K562 (cell line): ENCODE results near the gene ERI2.

Experiments
- BHLHE40 ChIP-seq: IDR thresholded peaks from 2 replicates; pipeline ENCODE4 v1.6.1; 2011; ENCODE audit warnings: low read length, improper control_type of control experiment
- EZH2 ChIP-seq: IDR thresholded peaks from 2 replicates; pipeline ENCODE4 v1.6.1; 2012; ENCODE audit warnings: low read depth, mild to moderate bottlenecking, inconsistent platforms, low read length, borderline replicate concordance
- MED1 ChIP-seq: sonication (generic); formaldehyde crosslinking; IDR thresholded peaks from 2 replicates; pipeline ENCODE4 v1.8.1; 2023; ENCODE audit warnings: missing genetic modification reagents, borderline replicate concordance
- POLR2A ChIP-seq: fragments of 450-650 bp; conservative IDR thresholded peaks from 2 replicates; pipeline ENCODE4 v1.6.1; 2016
- RBM34 ChIP-seq: fragments of 200-400 bp; formaldehyde crosslinking; IDR thresholded peaks from 2 replicates; pipeline ENCODE4 v1.6.1; 2018; ENCODE audit warnings: low read length, borderline replicate concordance; ENCODE audit not compliant: insufficient read depth
- TBL1XR1 ChIP-seq, 2 experiments: IDR thresholded peaks; 2 replicates each; pipeline ENCODE4 v1.6.1; 2012; ENCODE audit warnings: improper control_type of control experiment in 2 of 2, low read length in 2 of 2, mild to moderate bottlenecking in 1 of 2
- THRB ChIP-seq: fragments of 450-650 bp; formaldehyde crosslinking; conservative IDR thresholded peaks from 2 replicates; pipeline ENCODE4 v1.4.0; 2022; ENCODE audit warnings: mild to moderate bottlenecking, missing genetic modification characterization
- ZNF134 ChIP-seq: fragments of 250-450 bp; sonication (Bioruptor Pico); conservative IDR thresholded peaks from 2 replicates; pipeline ENCODE4 v1.4.0; 2020
- ZNF639 ChIP-seq, 2 experiments: fragments of 200-800 bp in 1 of 2; sonication (Bioruptor generic) in 1 of 2; sonication (generic) in 1 of 2; formaldehyde crosslinking in 1 of 2; IDR thresholded peaks in 1 of 2; conservative IDR thresholded peaks in 1 of 2; 2 replicates each; pipeline versions ENCODE4 v1.5.0 to v1.6.1; 2016 to 2020; ENCODE audit warnings: missing compliant biosample characterization in 1 of 2, missing genetic modification characterization in 1 of 2, missing genetic modification reagents in 1 of 2
- TF ChIP-seq, protein P1 (sequence below), 3 experiments: IDR thresholded peaks in 2 of 3; conservative IDR thresholded peaks in 1 of 3; 2 replicates each; pipeline ENCODE4 v1.5.1; 2011 to 2012; ENCODE audit warnings: low read length in 3 of 3, mild to moderate bottlenecking in 3 of 3, control low read depth in 2 of 3, improper control_type of control experiment in 1 of 3, inconsistent platforms in 1 of 3, low read depth in 1 of 3, mixed read lengths in 1 of 3, moderate library complexity in 1 of 3; ENCODE audit not compliant: insufficient read depth in 2 of 3

GRCh38 chr16:20755238-20755637 is 51.0 kb downstream of the ERI2 start:
- no peak for TF ChIP-seq ZNF639 (CRISPR knock-in tag; conservative IDR thresholded peaks at IDR 0.05 in 1 of 2, IDR thresholded peaks at IDR 0.05 in 1 of 2)
- TF ChIP-seq MED1 (CRISPR knock-in tag): no peak
- TF ChIP-seq ZNF134 (CRISPR knock-in tag): no peak
- TF ChIP-seq POLR2A: no peak
- TF ChIP-seq TBL1XR1 (IDR thresholded peaks at IDR 0.05; ENCODE audit: low read length in 2 of 2): no peak
- TF ChIP-seq BHLHE40: no peak
- no peak for TF ChIP-seq THRB (CRISPR knock-in tag)
- no peak for TF ChIP-seq RBM34
- TF ChIP-seq EZH2: no peak
- TF ChIP-seq, protein P1, sequence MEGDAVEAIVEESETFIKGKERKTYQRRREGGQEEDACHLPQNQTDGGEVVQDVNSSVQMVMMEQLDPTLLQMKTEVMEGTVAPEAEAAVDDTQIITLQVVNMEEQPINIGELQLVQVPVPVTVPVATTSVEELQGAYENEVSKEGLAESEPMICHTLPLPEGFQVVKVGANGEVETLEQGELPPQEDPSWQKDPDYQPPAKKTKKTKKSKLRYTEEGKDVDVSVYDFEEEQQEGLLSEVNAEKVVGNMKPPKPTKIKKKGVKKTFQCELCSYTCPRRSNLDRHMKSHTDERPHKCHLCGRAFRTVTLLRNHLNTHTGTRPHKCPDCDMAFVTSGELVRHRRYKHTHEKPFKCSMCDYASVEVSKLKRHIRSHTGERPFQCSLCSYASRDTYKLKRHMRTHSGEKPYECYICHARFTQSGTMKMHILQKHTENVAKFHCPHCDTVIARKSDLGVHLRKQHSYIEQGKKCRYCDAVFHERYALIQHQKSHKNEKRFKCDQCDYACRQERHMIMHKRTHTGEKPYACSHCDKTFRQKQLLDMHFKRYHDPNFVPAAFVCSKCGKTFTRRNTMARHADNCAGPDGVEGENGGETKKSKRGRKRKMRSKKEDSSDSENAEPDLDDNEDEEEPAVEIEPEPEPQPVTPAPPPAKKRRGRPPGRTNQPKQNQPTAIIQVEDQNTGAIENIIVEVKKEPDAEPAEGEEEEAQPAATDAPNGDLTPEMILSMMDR (IDR thresholded peaks at IDR 0.05 in 2 of 3, conservative IDR thresholded peaks at IDR 0.05 in 1 of 3; ENCODE audit: insufficient read depth in 2 of 3, low read depth in 1 of 3, low read length in 3 of 3): no peak
